HS-5 (cell line): ENCODE measurements around the gene CAMKK1.

Experiments used
- DNase-seq: peaks from one replicate; pipeline ENCODE4 v3.0.0-alpha.2; 2012; ENCODE audit warnings: low read depth

CAMKK1 gene

DNA sequence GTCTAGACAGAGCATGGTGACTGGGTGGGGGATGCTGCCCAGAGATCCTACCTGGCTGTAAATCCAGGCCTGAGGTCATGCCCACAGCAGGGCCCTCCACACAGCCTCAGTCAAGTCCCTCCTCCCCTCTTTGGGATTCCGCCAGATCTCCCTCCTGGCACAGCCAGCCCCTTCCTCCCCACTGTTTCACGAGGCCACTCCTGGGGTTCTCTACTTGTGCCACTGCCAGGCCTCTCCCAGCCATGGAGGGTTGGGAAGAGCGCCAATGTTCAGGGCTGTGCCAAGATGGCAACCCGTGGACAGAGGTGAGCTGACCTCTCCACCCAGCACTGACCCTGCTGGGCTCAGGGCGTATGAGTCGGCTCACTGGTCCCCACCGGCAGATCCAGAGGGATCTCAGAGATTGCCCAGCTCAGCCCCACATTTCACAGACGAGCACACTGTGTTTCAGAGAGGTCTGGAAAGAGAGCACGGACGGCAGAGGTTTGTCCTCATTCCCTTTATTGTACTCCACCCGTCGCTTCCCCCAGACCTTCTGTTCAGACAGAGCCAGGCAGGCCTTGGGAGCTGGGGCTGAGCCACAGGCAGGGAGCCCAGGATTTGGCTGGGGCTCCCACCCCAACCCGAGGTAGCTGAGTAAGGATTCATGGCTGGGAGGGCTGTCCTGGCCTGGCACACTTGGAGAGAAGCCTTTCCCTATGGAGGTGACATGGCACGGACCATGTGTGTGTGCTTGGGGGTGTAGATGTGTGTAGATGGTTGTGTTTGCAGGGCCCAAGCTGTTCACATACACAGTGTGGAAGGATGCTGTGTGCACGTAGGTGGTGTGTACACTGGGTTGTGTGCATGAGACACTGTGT lies 3.5 kb upstream of the CAMKK1 start:
- no peak for DNase-seq

DNA sequence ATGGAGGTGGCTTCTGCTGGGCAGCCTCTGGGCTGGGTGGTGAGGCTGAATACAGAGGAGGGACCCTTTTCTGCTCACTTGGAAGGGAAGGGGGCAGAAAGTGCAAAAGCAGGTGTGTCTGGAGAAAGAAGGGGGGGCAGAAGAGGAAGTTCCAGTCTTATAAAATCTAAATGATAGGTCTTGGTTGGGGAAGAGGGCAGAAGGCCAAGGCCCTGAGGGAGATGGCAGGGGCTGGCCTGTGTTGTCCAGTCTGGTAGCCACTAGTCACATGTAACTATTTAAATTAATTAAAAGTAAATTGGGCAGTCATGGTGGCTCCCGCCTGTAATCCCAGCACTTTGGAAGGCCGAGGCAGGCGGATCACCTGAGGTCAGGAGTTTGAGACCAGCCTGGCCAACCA lies 2.5 kb upstream of the CAMKK1 start:
- DNase-seq = no peak

DNA sequence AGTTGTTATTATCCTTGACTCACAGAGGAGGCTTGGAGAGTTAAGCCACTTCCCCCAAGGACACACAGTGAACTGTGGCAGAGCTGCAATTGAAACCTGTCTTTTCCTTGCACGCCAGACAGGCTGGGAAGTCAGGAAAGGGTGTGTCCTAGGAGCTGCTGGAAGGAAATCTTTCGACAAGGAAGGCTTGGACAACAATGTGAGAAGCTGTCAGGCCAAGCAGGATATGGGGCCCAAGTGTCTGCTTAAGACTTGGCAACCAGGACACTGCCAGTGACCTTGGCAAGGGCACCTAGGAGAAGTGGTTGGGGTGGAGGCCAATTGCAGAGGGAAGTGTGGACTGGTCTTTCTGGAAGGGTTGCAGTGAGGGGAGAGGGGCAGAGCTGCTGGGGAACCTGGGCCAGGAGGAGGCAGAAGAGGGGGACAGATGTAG lies 2.1 kb upstream of the CAMKK1 start:
- no peak for DNase-seq

DNA sequence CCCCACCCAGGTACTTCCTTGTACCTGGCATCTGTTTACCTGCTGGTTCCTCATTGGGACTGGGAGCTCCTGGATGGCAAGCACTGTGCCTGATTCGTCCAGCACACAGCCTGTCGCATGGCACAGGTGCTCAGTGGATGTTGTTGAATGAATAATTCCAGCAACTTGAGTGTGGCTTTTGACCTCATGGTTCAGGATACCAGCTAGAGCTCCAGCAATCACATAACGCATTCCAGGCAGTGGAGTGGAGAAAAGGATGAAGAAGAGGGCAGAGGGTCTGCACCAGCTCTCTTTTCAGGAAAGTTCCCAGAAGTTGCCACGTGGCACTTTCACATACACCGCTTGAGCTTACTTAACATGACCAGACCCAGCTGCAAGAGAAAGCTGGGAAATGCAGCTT lies 1.3 kb upstream of the CAMKK1 start:
- DNase-seq = no peak

DNA sequence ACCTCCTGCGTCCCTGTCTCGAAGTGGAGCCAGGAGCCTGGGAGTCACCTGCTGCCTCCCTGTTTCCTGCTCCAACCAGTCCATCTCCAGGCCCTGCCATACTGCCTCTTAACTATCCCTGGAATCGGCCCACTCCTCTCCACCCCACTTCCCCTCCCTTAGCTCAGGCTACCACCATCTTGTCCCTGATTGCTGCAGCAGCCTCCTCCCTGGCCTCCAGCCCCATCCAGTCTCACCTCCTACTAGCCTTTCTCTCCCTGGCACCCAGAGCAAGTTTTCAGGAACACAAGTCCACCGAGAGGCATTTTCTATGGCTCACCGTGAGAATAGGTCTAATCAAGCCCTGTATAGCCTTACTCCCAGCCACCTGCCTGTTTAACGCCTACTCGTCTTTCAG lies 865 bp upstream of the CAMKK1 start:
- DNase-seq = no peak

DNA sequence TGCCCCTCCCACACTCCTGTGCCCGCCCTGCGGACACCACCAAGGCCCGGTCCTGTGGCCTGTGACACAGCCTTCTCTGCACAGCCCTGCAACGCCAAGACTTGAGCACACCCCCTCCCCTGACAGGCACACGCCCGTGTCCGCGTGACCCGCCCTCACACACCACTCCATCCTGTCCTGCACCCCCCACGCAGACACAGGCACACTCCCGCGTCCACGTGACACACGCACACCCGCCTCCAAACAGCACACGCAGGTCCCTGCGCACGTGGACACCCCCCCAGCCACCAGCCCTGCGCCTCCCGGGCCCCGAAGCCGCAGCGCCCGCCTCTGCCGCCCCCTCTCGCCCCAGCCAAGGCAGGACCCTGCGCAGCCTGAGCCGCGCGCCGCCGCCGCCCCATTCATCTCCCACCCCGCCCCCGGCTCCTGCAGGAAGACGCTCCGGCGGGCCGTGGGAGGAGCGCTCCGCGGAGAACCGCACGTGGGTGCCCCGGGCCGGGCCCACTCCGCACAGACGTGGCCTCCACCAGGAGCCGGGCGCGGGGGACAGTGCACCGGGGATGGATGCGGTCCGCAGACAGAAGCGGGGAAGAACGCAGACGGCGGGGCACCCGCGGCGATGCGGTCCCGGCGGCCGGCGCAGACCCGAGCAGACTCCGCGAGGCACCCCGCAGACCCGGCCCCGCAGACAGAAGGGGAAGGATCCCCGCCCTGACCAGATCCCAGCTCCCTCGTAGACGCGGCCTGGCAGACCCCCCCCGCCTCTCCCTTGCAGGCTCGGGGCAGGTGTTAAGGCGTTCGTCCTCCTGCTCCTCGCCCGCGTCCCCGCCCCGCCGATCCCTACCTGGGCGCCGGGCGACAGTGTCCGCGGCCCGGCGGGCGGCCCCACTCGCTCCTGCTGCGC lies 506 bp downstream of the CAMKK1 start:
- DNase-seq = no peak

DNA sequence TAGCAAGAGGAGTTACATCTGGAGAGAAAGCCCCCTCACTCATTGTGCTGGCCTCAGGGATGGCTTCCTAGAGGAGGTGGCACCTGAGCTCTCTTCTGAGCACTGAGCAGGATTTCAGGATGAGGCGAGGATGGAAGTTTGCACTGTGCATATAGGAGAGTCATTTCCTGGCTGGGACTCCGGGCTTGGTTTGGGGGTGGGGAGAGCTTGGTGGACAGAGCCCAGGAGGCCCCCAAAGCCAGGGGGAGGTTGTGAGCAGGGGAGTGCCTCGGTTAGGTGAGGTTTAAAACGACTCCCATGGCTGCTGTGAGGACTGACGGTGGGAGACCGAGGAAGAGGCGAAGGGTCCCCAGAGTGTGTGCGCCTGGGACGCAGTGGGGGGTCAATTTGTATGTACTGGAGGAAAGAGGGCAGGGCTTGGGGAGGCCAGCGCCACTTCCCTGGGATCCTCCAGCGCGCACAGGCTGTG lies 1.2 kb downstream of the CAMKK1 start:
- no peak for DNase-seq

DNA sequence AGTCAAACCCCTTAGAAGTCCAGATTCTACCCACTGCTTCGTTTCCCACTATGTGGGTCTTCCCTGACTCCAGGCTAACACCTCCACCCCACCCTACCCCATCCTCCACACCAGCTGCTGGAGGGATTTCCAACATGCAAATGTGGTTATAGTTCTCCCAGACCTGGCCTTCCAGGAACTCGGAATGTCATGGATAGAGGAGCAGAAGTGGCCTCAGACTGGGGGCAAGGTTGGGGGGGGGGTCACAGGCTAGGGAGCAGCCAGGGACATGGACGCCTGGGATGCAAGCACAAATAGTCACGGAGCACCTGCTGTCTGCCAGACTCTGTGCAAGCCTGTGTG lies 2.0 kb downstream of the CAMKK1 start:
- no peak for DNase-seq

DNA sequence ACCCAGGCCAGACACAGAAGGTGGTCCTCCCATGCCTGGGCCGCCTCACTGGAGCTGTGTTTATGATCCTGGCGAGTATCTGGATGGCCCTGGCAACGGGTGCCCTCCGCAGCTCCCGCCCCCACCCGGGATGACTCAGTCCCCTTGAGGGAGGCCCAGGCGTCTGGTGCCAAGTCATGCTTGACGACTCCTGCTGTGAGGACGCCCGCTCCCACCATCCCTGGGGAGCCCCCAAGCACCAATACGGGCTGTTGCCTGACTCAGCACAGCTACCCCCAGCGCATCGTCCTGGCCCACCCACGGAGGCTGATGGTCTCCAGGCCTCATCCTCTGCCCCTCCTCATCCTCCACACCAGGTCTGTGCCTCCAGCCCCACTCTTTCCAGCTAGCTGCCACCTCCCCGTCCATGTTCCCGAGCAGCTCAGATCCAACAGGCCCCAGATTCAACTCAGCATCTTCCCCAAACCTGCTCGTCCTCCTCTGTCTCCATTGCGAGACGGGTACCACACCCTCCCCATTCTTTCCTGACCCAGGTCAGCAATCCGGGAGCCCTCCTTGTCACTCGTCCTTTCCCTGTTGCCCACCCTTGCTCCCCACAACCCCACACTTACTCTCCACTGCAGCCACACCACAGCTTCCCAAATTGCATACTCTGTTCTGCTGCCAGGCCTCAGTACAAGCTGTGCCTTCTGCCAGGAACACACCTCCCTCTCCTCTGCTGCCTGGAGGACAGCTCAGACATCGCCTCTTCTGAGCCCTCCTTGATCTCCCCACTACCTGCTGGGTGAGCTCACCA lies 2.6 kb downstream of the CAMKK1 start:
- DNase-seq = peak; percentile 65

DNA sequence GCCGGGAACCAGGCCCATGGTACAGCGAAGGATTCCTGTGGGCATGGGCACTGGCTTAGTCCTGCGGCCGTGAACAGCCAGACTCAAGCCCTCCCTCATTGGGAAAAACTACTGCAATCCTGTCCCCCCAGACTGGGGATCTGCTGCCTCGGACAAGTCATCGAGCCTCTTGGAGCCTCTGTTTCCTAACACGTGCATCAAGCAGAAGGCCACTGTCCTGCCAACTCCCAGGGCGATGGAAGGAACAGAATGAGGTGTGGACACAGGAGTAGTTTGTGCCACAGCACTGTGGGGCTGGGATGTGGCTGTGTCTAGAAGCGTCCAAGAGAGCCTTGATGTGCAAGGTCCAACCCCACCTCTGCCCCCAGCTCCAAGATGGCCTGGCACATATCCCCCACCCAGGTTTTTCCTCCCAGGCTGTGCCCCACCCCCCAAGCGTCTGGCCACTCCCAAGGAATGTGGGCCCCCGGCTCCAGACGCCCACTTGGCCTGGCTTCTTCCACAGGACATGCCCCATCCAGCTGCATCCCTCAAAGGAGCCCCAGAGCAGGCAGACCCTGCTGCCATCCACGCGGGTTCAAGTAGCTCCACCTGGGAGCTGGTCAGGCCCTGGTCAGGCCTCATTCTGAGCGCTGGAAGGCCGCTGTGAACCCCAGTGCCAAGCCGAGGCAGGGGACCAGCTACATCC lies 3.4 kb downstream of the CAMKK1 start:
- no peak for DNase-seq

DNA sequence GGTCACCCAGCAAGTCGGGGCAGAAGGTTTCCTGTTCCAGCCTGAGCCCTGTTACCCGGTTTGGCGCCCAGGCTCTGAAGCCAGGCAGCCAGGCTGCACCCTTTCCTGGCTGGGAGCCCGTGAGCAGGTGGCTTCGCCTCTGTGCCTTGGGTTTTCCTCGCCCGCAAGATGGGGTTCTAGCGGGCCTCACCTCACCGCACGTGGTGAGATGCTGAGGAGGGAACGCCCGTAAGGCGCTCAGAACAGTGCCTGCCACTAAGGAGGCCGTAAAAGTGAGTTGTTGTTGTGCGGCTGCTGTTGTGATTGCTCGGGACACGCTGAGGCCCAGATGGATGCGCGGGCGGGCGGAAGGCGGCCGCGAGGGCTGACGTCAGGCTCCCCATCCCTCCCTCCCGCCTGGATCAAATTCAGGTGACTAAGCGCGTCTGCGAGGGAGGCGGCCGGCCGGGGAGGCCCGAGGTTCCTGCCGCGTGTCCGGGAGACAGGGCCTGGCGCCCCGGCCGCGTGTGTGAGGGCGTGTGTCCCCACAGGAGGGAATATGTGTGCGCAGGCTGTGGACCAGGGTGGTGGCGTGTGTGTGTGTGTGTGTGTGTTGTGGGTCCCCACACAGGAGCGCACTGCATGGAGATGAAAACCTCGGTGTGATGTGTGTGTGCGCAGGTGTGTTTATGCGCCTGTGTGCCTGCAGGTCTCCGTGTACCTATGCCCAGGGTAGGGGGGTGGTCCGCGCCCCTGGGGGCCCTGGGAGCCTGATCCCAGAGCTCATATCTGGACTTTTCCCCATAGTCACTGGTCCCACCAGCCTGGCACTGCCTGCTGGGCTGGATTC lies 4.3 kb downstream of the CAMKK1 start:
- peak; percentile 71 for DNase-seq

DNA sequence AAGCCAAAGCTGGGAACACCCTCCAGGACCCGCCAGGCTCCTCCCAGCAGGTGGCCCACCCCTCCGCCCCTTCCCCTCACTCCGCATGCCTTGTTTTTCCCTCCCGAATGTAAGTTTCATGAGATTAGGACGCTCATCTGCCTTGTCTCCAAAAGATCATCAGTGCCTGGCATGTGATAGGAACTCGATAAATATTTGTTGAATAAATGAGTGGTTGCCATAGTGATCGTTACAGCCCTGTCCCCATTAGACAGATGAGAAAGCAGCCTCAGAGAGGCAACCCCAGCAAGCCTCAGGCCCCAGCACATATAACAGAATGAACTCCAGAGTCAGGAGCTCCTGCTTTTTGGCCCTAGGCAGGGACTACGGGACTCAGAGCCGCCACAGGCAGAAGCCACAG lies 5.0 kb downstream of the CAMKK1 start:
- no peak for DNase-seq

DNA sequence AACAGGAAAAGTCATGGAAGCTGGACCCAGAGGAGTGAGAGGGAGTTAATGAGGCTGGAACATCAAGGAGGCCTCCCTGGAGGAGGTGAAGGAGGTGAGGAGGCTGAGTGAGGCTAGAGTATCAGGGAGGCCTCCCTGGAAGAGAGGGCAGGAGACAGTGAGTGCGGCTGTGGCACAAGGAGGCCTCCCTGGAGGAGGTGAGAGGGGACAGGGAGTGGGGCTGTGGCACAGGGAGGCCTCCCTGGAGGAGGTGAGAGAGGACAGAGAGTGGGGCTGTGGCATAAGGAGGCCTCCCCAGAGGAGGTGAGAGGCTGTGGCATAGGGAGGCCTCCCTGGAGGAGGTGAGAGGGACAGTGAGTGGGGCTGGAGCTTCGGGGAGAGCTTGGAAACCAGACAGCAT lies 5.5 kb downstream of the CAMKK1 start:
- DNase-seq = no peak

DNA sequence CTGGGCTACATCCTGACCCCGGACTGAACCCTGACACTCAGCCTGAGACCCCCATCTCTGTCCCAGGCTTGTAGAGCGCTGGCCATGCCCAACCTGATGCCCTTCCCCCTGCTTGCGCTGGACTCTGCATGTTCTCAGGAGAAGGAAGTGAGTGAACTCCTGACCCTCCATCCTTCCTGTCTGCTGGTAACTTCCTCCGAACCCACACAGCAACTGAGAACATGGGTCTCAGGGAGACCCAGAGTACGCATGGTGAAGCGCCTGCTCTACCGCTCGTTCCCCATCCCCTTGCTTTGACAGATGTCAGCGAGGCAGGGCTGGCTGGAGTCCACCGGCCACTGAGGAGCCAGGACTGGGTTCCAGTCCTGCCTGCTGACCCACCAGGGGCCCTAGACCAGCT lies 6.1 kb downstream of the CAMKK1 start:
- no peak for DNase-seq

DNA sequence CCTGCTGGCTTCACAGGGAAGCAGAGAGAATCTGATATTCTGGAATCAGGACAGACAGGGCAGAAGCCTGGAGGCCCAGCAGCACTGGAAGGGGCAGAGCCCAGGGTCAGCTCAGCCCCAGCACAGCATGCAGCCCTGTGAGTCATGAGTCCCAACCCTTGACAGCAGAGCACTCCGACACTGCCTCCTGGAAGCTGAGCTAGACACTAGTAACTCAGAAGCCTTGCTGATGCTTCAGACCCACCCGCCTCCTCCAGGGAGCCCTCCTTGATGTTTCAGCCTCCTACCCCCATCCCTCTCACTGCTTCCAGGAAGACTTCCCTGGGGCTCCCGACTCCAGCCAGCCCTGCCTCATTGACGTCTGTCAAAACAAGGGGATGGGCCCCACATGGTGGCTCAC lies 6.9 kb downstream of the CAMKK1 start:
- DNase-seq = no peak

DNA sequence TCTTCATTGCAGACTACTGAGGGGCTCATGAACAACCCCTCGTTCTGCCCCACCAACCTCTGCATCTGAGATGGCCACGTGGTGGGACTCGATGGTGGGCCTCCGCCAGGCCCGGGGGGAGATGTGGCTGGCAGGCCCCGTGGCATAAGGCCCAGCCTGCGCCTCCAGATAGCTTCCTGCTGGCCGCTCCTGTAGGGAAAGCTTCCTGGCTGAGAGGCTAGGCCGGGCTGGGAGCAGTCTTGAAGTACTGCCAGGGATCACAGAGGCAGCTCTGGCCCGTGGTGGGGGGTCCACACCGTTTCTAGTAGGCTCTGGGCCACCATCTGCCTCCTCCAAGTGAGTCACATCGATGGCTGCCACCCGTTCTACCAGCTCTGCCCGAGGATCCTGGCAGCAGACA lies 7.6 kb downstream of the CAMKK1 start:
- no peak for DNase-seq

DNA sequence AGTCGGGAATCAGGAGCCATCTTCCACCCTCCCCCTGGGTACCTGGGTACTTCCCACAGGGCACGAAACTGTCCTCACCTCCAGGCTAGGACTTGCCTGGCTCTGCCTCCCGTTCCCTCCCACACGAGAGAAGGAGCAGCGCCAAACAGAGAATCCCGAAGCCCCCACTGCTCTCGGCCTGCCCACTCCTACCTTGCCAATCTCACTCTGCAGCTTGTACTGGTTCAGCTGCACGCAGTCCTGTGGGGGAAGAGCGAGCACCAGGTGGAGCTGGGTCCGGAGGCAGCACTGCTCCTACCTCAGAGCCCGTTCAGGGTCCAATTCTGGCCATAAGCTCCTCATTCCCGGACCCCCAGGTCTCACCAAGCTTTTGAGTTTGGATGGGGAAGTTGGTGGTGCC lies 8.7 kb downstream of the CAMKK1 start:
- no peak for DNase-seq

DNA sequence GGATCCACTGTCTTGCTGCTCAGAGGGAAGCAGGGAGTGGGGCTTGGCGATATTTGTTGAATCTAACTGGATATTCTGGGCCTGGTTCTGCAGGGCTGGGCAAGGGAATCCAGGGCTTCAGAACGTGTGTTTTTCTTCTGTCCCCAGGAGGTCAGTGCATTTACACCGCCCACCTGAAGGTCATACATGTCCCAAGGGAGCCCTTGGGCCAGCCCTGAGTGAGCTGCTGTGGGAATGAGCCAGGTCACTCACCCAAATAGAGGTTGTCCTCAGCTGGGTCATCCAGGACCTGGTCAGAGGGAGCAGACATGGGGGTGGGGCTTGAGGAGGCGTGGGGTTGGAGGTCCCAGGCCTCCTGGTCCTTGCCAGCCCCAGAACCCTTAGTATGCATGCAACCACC lies 10.6 kb downstream of the CAMKK1 start:
- DNase-seq = no peak

DNA sequence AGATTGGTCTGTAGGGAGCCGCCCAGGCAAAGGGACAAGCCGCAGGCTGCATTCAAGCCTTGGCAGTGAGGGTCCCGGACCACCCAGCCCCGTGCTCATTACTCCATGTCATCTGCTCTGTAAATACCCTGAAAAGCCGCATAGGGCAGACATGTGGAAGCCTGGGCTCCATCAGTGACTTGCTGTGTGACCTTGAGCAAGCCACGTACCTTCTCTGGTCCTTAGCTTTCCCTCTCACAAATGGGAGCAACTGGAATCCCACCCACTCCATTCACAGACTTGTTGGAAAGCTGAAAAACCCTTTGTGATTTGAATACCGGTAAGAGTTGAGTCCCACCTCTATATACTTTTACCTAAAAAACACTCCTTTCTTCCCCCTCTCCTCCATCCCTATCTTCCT lies 11.9 kb downstream of the CAMKK1 start:
- no peak for DNase-seq

DNA sequence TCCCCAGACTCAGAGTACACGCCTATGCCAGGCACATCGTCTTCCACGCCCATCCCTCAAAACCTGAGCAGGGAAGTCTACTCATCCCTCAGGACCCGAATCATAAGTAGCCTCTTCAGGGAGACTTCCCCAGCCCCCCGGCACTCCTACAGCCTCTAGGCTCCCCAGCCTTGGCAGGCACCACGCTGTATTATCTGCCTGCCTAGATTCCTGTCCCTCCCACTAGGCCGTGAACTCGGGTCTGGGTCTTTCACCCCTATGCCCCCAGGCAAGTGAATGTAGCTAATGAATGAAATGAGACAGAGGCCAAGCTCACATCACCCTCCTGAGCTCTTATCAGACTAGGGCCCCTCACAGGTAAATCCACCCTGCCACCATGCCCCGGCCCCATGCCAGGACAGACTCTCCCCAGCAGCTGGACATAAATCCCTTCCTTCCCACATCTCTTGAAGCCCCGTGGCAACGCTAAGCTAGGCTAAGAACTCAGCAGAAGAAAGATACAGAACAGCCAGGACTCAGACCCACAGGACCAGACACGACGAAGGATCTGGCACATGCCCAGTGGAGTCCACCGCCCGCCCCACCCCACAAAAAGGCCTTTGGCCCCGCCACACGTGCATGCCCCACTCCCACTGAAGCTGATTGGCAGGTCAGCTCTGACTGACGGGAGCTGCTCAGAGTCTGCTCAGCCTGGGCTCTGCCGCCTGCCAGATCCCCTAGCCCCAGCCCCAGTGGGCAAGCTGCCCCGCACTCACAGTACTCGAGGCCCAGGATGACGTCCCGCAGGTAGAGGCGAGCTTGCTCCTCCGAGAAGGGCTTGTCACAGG lies 13.0 kb downstream of the CAMKK1 start:
- DNase-seq = no peak
